Iris pigment epithelial cell (primary cell): ENCODE measurements around the gene RBMS1.
"Not testable (repeated sequence)": the region's sequence is repeated elsewhere in the genome, so short reads cannot be mapped to it uniquely, and the experiment has no call there.

ENCODE experiments used
- DNase-seq: peaks from one replicate; pipeline ENCODE4 v3.0.0-alpha.2; 2011; ENCODE audit warnings: low read depth

The RBMS1 gene

DNA sequence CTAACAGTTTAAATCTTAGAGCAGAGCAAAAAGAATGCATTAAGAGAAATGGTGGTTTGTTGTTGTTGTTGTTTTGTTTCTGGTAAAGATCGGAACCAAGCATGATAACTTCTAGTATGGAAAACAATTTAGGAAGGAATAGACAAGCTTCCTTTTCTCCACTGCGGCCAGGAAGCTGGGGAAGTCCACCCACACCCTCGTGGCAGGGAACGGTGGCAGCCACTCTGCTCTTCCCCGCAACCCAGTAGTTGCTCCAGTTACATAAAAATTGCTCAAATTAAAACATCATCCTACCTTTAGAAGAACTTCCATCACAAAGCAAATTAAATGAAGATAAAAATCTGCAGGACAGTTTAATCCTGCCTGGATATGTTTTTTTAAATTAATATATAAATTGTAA, 113.0 kb downstream of the RBMS1 start:
- no peak for DNase-seq

DNA sequence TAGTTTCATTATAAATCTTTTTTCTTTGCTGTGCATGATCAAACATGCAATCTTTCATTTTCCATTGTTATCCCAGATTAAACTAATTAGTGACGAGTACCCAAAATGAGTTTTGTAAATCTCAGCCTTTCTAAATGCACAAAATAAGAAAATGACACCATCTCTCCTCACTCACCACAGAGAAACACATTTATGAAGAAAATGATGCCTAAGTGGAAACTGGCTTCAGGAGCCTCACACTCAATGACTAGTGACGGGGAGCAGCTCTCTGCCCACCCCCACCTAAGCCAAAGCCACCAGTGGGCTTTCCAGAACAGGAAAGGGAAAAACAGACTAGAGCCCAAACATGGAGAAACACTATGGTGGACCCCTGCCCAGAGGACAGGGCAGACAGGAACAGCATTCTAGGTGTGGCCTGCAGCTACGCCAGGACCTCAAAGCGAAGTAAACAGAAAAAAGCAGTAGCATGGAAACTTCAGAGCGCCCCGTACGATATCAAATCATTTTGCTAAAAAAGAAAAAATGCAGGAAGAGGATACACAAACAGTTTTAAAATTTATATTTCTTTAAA, 113.5 kb downstream of the RBMS1 start:
- no peak for DNase-seq

DNA sequence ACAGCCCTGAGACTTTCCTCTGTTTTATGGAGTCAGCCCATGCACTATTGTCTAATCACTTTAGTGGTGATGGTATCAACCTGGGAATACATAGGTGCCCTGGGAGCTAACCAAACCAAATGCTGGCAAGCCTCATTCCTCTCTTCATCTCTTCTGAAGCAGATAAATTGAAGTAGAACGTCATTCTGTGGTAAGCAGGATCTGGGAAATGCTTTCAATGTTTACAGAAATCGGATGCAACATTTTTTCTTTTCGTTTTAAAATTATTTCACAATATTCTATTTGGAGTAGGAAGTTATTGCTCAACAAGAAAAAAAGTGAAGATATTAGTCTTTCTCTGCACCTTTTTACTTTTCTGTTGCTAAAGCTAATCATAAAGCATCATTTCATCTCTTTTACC, 114.2 kb downstream of the RBMS1 start:
- peak; percentile 95 for DNase-seq

DNA sequence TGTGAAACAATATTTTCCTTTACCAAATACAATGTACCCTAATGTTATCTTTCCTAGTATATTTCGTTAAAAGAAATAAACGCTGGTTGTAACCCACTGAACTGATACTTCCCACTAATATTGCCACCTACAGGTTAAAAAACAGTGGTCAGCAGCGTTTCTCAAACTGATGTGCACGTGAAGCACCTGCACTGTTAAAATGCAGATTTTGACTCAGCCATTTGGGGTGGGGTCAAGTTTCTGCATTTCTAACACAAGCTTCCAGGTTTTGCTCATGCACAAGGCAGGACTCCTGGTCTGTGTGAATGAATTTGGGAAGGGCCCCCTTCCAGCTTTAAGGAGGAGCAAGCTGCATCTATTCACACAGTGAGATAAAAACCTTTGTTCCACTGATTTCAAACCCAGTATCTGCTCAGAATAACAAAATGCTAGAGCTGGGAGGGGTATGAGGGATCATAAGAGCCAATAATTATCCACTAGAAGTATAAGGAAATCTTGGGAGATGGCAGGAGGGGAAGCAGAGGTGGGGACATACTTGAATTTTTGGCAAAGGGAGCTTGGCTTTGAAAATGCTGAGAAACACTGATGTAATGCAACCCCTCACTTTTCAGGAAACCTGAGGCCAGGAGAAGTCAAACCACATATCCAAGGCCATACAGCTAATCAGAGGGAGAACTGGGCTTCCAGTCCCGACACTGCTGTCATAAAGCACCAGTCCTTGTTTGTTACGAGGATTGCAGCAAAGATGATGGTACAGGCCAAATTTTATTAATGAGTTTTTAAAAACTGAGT, 116.2 kb downstream of the RBMS1 start:
- peak; percentile 82 for DNase-seq

DNA sequence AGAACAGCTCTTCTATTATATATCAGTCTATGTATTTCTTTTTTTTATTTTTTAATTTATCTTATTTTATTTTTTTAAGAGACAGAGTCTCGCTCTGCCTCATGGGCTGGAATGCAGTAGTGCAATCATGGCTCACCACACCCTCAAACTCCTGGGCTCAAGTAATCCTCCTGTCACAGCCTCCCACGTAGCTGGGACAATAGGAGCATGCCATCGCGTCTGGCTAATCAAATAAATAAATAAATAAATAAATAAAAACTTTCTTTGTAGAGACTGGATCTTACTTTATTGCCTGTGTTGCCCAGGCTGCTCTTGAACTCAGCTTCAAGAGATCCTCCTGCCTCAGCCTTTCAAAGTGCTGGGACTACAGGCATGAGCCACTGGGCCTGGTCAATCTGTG, 117.0 kb downstream of the RBMS1 start:
- peak; percentile 86 for DNase-seq

DNA sequence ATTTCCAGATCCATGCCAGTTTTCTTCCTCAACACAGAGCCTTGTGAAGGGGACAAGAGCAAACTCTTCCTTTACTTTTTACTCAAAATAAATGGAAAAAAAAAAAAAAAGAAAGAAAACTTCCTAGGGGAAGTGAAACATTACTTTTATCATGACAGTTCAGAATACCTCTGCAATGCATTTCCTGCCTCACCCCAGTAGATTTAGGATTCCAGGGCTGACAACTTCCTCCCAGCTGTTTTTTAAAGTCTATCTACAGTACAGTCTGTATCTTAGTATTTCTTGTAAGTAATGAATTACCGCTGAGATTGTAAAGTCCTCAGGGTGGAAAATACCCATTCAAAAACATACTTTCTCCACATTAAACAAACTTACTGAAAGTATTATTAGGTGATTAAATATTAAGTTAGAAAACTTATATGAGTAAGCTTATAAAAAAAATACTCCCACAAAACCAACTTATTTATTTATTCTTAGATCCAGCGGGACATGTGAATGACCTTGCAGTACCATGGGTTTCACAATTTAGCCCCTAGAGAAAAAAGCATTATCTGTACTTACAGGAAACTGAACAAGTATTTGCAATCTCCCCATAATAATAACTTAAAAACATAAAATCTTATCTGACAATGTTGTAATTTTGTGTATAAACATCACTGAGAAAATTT, 117.7 kb downstream of the RBMS1 start:
- peak; percentile 86 for DNase-seq

DNA sequence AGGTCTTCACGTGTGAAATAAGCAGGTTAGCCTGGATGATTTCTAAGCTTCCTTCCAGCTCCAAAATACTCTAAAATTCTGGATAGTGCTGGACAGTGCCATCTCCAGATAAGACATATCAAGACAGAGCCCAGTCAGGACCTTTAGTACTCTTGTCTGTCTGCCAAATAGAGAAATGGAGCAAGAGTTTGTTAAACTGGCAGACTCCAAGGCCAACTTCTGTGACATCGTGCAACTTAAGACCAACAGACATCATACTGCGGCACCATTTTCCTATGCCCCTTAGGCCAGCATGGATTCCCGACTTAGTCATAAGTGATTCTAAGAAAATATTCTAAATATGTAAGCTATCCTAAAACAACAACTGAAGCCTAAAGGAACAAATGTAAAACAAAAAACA, 118.6 kb downstream of the RBMS1 start:
- peak; percentile 86 for DNase-seq

DNA sequence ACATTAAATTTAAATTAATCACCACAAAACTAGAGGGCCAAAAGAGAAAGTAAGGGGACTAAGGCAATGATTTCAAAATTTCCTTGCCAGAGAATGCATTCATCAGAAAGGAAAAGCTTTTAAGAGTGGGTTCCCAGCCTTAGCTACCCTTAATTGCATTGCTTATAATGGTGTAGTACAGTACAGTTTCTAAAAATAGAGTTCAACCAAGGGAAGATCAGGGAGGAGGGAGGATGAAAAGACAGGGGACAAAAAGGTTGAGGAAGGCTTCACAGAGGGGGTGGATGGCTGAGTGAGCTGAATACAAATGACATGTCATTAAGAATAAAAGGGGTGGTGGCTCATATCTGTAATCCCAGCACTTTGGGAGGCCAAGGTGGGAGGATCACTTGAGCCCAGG, 119.9 kb downstream of the RBMS1 start:
- DNase-seq, result no peak

DNA sequence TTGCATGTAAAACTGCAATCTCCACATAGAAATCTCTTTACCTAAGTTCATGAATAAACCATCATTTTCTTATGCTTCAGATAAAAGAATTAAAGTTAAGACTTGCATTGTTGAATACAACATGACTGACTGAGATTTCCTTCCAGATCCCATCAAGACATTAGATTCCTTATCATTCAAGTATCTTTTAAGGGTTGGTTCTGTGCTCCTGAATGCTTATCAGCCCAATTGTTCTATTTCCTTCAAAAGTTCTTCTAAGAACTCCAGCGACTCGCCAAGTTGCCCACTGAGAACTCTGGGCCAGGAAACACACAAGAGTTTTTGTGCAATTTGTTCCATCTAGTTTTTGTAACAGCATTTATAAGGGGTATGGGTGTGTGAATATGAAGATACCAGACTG, 120.3 kb downstream of the RBMS1 start:
- DNase-seq, result no peak

DNA sequence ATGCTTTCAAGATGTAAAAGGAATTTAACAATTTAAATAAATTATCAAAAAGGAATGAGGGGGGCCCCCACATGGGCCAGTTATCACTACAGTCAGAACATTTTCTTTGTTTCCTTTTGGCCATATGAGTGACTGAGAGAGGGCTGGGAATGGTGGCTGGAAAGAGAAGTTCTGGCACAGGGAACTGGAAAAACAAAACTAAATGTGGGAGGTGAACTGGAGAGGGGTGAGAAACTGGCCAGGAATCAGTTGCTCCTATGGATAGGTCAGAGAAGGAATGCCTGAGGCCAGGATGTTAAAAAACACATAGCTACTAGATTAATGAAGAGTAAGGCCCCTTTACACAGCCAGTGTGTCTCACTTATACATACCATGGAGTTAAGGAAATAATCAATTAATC, 121.0 kb downstream of the RBMS1 start:
- no peak for DNase-seq

DNA sequence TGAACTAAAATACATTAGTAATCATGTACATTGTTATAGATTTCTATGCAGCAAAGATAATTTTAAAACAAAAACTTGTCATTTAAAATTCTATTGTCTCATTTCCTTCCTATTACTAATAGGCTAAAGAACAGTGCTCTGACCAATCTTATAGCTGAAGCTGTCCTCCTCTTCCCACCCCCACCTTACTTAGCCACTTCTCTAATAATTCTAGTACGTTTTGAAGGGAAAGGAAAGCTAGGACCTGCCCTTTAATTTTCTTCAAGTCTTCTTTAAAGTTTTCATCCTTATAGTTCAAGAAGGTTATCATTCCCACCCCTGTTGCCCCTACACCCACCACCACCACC, 121.6 kb downstream of the RBMS1 start:
- no peak for DNase-seq

DNA sequence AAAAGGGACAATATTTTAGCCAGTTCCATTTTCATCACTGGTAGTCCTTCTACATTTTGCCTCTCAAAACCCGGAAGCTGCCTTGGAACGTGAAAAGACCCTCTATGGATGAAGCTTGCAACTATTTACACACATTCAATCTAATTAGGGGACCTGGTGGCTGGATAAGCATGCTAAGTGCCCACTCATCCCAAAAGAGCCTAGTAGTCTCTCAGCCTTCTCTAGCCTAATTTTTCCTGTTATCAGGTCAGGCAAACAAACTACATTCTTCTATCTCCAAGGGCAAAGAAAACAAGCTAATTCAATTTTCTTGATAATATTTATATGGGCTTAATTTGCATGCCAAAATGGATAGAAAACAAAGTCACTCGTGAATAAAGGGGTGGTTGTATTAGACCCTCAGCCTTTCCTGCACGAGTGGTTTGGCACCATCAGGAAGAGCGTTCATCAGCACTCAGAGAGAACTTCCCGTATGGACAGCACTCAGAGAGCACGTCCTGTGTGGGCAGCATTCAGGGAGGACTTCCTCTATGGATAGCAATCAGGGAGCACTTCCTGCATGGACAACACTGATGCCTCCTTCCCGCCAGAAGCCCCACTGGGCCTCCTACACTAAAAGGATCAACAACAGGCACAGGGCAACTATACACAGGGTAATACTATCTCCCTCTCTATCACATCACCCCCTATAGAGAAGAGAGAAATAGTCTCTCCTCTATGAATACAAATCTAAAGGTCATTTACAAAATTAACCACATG, 122.2 kb downstream of the RBMS1 start:
- no peak for DNase-seq

DNA sequence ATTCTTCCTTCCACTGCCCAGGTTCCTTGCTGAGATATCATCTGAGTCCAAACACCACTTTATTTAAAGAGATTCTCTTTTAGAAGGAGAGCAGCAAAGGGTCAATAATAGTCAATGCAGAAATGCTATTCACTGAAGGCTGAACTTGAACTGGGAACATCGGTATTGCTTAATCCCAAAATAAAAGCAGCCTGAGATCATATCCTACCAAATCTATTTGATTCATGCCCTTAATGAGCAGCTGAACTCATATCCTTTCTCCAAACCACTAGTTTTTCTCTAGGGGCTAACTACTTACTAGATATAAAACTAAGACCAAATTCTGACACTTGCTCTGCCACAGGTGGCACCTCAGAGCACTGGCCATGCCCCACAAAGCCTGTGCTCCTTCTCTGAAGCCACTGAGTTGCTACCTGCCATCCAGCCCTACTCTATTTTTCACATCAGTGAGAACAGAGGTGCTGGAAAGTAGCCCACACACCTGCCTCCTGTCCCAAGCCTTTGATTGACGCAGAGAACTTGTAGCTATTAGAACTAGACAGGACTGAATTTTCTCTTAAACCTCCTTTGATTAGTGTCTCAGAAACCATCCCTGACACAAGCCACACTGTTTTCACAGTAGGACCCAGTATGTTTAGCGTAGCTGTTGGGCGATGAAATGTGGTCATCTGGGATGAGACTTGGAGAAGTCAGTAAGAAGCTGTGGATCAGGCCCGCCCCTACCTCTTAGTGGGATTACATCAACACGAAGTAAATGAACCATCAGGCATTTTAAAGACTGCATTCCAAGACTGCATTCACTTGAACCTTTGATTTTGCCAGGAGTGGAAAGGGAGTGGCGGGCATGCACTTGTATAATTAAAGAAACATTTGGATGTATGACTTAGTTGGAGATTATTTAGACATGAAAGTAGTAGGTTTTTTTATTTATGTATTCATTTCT, 124.3 kb downstream of the RBMS1 start:
- DNase-seq, result peak; percentile 79

DNA sequence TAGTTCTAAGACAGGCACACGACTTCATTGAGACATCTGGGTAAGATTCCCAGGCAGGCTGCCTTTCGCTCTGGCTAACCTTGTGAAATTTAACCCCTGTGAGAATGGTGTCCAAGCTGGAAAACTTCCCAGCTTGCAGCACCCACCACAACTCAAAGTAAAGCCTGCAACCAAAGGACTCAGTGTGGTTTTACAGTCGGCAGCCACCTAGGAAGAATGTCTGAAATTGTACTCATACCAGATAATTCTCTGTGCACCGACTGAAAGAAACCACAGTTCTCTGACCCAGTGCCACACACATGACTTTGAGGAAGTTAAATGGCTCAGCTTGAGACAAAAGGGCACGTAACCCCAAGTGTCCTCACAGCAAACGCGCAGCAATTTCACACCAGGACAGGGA, 125.7 kb downstream of the RBMS1 start:
- DNase-seq, result peak; percentile 99

DNA sequence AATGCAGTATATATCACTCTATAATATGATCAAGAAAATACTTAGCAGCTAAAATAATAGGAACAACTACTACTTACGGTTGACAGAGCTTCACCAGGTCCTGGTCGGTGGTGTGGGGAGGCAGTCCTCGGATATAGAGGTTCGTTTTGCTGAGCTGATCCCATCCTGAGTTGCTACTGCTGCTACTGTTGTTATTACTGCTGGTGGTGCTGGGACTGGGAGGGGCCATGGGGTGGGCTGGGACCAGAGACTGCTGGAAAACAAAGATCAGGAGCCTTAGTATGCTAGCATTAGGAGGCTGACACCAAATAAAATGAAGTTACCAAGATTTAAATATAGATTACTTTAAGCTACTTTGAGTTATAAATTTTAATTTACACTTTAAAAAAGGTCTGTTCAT, 126.5 kb downstream of the RBMS1 start:
- DNase-seq, result not testable (repeated sequence)

DNA sequence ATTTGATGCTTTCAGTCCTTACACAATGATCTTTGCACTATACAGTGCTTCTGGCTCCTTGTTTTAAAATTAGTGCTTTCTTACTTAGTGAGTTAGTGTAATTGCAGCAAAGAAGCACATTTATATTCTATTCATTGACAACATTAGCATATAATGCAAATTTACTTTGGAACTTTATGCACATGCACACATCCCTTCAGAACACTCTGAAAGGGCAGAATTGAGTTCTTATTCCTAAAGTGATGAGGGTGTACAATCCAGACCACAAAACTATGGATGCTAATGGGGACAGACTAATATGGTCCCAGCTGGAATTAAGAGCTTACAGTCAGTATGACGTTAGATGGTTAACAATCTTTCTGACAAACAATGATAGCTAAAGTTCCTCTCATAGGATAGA, 127.1 kb downstream of the RBMS1 start:
- DNase-seq, result no peak

DNA sequence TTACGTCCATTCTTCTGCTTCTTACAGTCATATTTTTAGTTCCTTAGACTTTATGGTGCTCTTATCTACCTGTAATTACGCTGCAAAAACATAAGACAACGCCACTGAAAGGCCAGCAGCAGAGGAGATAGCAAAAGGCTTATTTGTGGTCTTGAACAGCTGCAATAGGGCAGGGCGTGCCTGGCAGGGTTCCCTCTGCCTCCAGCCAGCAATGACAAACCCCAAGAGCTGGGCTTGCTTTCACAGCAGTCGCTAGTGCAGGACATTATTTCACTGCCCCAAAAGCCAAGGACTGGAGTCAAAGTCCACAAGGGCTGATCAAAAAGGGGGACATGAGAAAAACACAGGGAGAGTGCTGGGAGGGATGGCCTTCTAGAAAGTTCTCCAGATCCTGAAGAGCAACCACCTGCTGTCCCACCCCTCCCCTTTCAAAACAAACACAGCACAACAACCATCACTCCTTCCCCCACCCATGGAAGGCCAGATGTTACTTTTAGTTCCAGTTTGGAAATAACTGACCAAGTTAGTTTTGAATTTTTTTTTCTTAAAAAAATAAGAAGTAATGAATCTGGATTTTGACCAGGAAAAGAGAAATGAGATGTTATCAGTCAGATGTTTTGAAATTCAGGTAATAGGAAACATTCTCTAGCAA, 127.8 kb downstream of the RBMS1 start:
- DNase-seq, result no peak

DNA sequence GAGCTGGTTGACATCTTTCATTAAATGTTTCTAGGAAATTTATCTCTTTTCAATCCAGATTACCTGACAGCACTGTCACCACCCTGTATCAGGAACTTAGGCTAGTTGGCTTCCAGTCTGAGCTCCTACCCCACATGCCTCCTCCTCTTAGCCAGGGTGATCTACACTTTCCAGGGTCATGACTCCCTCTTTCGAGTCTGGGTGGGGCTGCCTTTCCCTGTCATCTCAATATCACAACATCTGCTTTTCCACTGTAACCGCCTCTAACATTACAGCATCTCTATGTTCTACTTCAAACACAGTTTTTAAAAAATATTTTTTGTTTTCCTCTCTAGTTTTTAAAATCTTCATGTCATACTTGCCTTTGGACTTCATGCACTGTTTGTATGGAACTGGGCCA, 129.2 kb downstream of the RBMS1 start:
- DNase-seq, result no peak

DNA sequence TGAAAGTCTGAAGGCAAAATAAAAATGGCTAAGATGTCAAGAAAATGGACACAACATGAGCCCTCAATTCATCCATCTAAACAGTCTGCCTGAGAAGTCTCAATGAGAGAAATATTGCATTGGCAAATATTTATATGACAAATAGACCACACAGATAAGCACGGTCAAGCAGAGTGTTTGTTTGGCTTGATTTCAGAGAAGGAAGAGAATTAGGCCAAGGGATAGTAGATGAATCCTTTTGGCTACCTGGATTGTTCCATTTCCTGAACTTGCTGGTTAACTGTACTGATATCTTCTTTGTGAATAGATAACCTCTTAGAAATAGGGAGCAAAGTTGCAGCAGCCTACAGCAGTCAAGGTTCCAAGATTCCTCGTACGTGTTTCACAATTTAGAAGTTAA, 129.6 kb downstream of the RBMS1 start:
- DNase-seq, result no peak

DNA sequence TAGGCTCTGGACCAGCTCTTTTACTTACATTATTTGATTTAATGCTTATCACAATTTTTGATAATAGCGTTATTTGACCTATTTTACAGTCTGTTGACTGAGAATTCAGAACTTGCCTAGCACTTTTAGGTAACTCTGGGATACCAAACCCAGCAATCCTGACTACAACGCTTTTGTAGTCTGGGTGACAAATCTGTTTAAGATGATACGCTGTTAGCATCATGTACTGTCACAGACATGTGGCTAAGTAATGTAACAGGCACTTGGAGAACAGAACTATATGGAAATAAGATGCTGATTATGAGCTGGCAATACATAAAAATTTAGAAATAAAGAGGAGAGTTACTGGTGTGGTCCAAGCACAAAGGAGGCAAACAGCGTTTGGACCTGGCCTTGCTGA, 130.6 kb downstream of the RBMS1 start:
- DNase-seq, result no peak

DNA sequence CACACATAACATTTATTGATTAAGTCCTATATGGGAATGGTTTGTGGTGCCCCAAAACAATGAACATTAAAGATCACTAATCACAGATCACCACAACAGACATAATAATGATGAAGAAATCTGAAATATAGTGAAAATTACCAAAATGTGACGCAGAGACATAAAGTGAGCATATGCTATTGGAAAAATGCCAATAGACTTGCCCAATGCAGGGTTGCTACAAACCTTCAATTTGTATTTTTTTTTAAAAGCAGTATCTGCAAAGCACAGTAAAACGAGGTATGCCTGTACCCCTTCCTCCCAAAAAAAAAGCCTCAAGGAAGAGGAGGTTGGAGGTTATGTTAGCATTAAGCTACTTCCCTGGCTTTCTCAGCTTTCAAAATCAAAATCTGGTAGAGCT, 131.1 kb downstream of the RBMS1 start:
- no peak for DNase-seq
